ENCODE results near the gene CASQ1.

The CASQ1 gene

DNA sequence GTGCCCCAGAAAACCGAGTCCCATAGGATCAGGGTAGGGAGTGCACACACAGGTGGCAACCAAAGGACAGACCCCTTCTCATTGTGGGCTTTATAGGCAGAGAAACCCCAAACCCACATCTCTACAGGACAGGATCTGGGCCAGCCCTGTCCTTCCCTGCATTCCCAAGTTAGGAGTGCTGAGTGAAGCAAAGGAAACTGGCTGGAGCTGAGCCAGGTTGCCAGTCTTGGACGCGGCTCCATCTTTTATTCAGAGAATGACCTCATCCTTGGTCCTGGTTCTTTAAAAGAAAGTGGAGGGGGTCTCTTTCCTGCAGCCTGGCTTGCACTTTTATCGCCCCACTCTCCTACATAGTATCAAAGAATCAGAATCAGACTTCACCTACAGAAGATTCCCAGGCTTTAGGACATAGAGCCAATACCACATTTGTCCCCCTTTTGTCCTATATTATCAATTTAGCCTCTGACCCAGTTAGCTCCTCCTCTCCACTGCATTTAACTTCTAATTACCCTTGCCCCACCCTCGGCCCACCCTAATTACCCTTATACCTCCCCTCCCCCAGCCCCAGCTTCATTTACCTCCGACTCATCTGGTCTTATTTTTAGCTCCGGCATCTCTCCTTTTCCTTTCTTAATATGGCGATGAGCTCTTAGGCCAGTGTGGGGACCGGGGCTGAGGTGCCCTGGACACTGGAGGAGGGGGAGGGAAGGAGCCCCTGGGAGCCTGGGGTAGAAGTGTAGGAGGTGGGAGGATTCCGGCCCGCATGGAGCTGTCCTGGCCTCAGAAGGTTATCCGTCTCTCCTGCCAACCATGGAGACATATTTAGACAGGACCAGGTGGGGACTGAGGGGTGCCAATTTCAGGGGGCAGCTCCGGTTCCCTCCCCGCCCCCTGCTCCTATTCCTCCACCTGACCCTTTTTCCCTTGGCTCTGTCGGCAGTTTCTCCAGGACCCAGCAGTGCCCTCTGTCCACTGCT is at the start of gene CASQ1:
TSS of gene CASQ1 (plus strand) at position 927 of the 977 bp plus-strand sequence. CDS start 177 bp downstream, outside the sequence.
- DNase-seq, result peak; percentile 6

DNA sequence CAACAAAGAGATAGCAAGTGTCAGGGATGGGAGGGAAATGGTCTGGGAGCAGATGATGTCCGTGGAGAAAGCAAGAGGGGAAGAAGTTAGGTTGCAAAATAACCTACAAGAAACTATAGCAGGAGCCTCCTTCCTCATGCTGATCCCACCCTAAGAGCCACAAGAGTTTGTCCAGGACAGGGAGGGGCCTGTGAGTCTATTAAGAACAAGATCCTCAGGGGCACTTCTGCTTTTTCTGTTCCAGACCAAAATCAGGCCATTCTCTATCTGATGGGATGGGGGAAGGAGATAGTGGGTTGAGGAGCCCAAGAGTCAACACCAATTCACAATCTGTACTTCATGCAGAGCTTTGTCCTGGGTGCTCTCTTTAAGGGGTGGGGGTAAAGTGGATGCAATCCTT is 46.7 kb upstream of the CASQ1 start:
- no peak for DNase-seq

DNA sequence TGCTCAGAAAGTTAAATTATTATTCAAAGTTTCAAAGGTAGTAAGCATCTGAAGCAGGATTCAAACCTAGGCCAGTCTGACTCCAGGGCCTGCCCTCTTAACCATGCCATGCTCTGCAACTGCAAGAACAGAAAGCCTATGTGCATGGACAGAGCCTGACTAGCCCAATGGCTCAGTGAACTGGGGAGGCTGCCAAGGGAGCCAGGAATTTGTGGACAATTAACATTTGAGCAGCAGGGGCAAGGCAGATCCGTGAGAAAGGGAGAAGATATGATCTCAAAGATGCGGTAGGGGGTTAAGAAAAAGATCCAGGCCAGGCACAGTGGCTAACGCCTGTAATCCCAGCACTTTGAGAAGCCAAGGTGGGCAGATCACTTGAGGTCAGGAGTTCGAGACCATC is 45.5 kb upstream of the CASQ1 start:
- DNase-seq, result peak; percentile 21

DNA sequence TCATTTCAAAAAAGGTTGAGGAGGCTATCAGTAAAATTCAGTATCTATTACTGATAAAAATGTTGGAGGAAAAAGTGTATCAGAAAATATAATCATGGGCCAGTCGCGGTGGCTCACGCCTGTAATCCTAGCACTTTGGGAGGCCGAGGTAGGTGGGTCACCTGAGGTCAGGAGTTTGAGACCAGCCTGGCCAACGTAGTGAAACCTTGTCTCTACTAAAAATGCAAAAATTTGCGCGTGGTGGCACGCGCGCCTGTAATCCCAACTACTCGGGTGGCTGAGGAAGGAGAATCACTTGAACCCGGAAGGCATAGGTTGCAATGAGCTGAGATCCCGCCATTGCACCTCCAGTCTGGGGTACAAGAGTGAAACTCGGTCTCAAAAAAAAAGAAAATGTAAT is 44.3 kb upstream of the CASQ1 start:
- no peak for DNase-seq

DNA sequence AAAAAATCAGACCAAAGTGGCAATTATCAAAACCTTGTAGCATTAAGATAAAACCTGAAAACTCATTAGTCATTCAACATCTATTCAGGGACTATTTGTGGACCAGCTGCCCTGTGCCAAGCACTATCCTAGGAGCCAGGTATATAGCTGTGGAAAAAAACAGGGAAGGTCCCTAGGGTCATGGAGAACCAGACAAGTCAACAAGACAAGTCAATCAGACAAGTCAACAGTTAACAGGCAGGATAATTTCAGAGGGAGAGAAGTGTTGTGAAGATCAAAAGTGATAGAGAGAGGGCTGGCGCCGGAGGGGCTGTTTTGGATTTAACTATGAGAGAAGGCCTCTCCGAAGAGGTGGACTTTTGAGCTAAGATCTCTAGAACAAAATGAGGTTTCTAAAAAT is 42.3 kb upstream of the CASQ1 start:
- no peak for DNase-seq

DNA sequence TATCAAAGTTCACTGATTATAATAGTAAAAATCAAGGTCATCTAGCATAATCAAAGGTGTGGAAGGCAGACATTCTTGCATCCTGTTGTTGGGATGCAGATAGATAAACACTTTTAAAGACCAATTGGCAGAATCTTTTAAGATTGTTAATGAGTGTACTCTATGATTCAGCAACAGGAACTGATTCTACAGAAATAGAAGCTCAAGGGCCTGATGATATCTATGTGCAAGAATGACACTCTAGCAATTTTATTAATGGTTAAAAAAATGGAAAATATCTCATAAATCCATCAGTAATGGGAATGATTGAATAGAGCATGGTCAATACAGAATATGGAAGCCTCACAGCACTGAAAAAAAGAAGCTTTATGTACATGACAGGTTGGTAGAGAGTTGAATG is 41.1 kb upstream of the CASQ1 start:
- DNase-seq, result no peak

DNA sequence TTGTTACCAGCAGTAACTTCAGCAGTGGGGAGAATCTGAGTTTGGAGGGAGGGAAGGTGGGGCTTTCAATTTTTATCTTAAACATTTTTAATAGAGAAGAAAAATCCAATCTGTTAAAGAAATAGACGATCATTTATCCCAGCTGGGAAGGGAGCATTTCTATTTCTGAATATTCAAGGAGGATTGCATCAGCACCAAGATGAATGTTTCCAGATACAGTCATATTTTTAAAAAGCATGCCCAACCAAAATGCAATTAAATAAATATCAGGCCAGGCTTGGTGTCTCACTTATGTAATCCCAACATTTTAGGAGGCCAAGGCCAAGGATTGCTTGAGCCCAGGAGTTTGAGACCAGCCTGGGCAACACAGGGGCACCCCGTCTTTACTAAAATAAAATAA is 40.7 kb upstream of the CASQ1 start:
- DNase-seq, result no peak

DNA sequence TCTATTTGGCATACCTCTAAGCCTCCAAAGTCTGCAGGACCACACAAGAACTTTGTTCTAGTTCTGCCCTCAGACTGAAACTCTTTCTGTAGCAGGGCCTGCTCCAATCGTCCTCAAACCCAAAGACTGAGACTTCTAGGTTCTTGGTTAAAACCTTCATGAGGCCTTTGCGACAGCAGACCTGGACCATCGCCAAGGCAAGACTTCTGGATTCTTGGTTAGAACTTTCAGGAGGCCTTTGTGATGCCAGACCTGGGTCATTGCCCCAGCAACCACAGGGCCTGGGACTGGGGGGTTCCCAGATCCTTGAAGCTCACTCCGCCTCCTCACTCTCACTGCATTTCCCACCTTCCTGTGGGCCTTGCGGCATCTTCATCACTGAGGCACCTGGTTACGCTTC is 39.1 kb upstream of the CASQ1 start, which contains the start of gene ATP1A4:
TSS of gene ATP1A4 (plus strand) at position 301 of the 400 bp plus-strand sequence. CDS start 438 bp downstream, outside the sequence.
- DNase-seq, result no peak

DNA sequence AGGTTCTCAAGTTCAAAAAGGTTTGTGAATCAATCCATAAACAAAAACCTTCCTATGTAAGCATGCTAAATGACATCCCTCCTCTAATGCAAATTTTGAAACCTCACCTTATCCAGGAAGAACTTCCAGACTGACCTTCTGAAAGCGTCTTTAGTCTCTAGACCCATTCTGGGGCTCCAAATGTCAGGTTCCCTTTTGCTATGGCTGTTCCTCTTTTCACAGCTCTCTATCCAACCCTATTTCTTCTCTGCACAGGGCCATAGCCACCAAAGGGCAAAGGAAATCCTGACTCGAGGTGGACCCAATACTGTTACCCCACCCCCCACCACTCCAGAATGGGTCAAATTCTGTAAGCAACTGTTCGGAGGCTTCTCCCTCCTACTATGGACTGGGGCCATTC is 35.6 kb upstream of the CASQ1 start:
- DNase-seq, result no peak

DNA sequence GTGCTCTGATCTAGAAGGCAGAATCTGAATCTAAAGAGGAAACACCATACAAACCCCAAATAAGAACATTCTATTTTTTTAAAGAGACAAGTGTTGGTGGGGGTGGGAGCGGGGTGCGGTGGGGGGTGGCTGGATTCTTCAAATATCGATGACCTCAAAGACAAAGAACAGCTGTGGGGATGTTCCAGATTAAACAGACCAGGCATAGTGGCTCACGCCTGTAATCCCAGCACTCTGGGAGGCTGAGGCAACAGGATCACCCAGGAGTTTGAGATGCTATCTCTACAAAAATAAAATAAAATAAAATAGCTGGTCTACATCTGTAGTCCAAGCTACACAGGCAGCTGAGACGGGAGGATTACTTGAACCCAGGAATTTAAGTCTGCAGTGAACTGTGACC is 34.0 kb upstream of the CASQ1 start:
- DNase-seq, result no peak

DNA sequence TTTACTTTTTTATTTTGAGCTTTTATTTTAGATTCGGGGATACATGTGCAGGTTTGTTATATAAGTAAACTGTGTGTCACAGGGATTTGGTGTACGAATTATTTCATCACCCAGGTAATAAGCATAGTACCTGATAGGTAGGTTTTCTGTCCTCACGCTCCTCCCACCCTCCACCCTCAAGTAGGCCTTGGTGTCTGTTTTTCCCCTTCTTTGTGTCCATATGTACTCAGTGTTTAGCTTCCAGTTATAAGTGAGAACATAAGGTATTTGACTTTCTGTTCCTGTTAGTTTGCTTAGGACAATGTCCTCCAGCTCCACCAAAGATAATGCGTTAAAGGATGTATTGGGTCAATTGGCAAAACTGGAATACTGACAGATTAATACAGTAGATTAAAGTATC is 33.2 kb upstream of the CASQ1 start:
- no peak for DNase-seq

DNA sequence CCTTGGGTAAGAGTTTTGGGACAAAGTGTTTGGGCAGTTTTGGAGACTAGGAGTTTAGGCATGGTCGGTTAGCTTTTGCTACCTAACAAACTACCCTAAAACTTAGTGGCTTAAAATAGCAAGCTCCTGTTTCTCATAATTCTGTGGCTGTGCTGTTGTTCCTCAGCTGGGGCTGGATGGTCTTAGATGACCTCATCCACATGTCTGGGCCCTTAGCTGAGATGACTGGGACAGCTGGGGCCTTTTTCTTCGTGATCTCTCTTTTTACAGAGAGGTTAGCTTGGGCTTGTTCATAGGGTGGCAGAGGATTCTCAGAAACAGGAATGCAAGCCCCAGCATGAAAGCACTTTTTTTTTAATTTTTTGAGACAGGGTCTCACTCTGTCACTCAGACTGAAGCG is 32.3 kb upstream of the CASQ1 start:
- DNase-seq, result no peak

DNA sequence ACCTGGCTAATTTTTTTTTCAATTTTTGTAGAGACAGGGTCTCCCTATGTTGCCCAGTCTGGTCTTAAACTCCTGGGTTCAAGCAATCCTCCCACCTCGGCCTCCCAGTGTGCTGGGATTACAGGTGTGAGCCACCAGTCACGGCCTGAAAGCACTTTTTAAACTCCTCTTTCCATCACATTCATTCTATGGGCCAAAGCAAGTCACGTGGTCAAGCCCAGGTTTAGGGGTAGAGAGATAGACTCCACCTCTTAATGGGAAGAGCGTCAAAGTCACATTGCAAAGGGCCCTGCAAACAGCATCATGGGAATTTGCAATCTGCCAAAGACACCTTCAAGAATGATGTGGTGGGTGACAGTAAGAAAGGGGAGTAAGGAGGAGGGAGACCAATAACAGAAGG is 31.8 kb upstream of the CASQ1 start:
- no peak for DNase-seq

DNA sequence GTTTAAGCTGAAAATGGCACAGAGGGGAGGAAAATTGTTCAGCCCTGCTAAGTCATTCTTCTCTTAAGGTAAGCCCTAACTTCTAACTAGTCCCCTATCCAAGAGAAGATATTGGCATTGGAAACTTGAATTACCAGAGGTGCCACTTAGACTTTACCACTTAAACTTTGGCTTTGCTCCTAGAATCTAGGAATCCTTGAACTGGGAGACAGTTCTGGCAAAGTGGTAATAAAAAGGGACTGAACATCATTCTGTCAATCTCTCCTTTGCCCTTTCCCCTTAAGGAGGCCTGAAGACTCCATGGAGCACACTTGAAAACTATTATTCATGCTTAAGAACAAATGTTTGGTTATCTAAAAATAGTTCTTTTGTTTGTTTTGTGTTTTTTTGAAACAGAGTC is 30.5 kb upstream of the CASQ1 start:
- no peak for DNase-seq

DNA sequence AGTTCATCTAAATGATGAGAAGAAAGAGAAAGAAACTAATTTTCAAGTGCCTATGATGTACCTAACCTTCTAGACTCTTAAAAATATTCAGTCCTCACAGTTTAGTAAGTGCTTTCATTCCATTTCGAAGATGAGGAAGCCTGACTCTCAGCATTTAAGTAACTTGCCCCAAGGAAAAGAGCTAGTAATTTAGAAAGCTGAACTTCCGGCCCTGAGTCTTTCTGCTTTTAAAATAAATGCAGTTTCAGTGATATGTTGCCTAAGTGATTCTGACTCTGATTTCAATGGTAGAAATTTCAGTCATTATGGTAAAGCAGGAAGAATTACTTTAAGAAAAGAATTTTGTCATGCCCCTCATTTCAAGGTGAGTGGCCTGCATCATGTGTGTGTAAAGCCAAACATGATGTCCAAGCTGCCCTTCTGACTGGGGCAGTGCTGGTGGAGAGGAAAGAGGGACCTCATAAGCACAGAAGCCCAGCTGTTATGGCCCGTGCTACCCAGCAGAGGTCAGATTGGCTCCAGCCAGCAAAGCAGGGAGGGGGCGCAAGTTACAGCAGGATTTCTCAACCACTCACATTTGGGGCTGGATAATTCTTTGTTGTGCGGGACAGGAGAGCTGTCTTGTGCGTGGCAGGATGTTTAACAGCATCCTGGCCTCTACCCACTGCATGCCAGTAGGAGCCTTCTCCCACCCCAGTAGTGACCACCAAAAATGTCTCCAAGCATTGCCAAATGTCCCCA is 28.2 kb upstream of the CASQ1 start:
- DNase-seq, result no peak

DNA sequence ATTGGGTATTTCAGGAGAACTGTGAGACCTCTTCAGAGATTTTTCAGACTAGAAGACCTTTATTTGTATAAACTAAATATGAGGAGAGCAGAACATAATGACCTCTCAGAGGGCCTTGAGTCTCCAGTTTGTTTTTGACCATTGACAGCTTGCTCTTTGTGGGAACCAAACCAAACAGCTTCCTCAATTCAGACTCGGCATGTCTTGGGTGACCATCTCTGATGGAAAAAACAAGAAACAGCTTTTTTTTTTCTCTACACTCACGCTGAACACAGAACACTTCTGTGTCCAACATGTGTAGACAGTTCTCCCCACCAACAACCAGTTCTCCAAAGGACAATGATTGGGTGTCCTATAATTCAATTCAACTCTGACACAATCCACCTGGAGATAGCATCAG is 27.4 kb upstream of the CASQ1 start:
- no peak for DNase-seq

DNA sequence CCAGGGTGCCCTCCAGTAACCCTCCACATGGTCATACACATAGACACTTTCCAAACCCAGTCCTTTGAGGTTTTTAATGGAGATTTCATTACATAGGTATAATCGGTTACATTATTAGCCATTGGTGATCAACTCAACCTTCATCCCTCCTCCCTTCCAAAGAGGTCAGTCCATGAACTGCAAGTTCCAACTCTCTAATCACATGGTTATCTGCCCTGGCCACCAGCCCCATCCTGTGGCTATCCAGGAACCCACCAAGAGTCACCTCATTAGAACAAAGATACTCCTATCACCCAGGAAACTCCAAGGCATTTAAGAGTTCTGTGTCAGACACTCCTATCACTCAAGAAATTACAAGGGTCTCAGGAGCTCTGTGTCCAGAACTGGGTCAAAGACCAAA is 26.8 kb upstream of the CASQ1 start:
- no peak for DNase-seq

DNA sequence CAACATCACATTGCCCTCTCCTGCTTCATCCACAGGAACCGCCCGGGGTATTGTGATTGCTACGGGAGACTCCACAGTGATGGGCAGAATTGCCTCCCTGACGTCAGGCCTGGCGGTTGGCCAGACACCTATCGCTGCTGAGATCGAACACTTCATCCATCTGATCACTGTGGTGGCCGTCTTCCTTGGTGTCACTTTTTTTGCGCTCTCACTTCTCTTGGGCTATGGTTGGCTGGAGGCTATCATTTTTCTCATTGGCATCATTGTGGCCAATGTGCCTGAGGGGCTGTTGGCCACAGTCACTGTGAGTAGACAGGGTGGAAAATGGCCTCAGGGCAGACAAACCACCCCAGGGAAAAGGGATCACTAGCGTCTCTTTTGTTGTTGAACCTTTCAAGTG is 26.3 kb upstream of the CASQ1 start:
- no peak for DNase-seq

DNA sequence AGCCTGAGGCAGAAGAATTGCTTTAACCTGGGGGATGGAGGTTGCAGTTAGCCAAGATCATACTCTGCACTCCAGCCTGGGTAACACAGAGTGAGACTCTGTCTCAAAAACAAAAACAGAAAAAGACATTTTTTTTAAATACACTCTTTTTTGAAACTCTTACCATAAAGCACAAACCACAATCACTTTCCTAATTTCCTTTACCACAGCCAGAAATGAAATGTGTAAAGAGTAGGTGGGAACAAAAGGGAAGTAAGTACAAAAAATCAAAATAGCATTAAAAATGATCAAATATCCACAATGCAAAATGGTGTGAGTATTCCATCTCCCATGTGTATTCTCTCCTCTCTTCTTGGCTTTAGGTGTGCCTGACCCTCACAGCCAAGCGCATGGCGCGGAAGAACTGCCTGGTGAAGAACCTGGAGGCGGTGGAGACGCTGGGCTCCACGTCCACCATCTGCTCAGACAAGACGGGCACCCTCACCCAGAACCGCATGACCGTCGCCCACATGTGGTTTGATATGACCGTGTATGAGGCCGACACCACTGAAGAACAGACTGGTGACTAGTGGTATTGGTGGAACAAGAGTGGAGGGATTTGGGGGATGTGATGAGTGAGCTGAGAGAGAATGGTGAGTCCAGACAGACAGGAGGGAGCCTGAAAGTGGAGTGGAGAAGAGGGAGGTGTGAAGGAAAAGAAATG is 24.1 kb upstream of the CASQ1 start:
- DNase-seq, result no peak

DNA sequence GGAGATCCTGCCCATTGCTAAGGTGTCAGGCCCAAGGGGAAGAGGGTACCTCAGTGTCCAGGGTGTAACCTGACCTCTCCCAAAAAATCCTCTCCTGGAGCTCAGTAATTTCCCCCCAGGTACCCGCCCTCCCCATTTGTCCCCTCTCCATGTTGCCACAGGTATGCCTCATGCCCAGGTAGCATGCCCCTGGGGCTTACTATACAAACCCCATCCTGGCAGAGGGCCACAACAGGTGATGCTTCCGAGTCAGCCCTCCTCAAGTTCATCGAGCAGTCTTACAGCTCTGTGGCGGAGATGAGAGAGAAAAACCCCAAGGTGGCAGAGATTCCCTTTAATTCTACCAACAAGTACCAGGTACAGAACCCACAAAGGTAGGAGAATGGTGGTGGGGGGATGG is 23.3 kb upstream of the CASQ1 start:
- no peak for DNase-seq

DNA sequence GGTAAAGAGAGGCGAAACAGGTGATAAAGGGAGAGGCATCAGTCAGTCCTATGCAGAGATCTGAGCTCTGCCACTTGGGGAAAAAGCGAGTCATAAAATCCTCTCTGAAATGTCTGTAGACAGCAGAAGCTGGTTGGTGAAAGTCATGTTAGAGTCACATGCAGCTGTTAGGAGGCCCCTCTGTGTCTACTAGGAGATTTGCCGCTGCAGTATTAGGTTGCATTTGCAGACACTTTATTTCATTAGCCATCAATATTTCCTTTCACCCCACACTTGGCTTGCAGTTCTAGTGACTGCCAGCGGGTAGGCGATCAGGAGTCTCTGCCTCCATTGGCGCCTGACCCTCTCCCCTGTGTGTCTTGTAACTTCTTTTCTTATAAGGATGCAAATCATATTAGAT is 22.8 kb upstream of the CASQ1 start:
- DNase-seq, result no peak

DNA sequence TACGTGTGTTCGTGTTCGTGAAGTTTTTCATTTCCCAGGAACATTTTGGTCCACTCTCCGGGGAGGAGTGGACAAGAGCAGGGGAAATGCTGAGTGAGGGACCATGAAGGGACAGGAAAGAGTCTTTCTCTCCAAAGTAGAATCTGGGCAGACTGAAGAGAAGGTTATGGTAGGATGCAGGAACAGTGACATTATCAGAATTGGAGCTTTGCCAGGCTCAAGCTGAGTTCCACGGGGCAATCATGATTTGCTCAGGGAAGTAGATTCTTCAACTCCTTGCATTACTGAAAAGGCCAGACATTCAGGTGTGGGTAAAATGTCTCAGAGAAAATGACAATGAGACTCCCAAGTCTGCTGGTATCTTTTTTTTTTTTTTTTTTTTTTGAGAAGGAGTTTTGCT is 22.4 kb upstream of the CASQ1 start:
- no peak for DNase-seq

DNA sequence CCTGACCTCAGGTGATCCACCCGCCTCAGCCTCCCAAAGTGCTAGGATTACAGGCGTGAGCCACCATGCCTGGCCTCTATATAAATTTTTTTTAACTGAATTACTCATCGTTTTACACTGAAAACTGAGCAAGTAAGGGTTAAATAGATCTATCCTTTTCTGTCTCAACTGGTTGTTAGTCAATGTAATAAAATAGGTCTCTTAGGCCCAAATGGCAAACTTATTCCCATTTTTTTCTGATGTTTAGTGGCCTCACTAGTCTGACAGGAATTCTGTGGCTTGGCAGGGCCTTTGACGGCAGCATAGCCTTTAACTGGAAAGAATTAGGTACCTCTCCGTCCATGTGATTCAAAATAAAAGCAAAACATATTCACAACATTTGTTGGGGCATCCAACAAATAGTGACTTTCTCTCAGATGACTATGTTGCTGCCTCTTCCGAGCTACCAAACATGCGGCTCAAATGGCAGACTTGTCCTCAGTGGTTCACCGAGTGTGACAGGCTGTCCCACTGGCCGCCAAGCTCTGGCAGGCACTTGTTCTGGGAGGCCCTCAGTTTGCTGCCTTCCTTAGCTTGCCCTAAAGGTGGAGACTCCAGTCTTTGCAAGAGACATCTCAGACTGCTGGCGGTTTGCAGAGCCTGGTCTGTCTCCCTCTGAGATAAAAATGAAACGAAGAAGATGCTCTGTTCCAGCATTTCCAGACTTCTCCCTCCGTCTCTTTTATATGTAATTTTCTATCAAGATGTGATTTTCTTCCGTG is 21.6 kb upstream of the CASQ1 start:
- no peak for DNase-seq

Data from DMS 273 treated with DMSO at 0.1 percent for 48 hours (cell line).